ENCODE results near the gene TTLL10. TPM values are rescaled to one million over a fixed set of nuclear protein-coding genes. Genes with fewer than 3 reads are reported as not detected.

TTLL10 gene
- total and polyA plus RNA-seq, 2 experiments from 2014 or later = 0.45 TPM; not detected in 1

DNA sequence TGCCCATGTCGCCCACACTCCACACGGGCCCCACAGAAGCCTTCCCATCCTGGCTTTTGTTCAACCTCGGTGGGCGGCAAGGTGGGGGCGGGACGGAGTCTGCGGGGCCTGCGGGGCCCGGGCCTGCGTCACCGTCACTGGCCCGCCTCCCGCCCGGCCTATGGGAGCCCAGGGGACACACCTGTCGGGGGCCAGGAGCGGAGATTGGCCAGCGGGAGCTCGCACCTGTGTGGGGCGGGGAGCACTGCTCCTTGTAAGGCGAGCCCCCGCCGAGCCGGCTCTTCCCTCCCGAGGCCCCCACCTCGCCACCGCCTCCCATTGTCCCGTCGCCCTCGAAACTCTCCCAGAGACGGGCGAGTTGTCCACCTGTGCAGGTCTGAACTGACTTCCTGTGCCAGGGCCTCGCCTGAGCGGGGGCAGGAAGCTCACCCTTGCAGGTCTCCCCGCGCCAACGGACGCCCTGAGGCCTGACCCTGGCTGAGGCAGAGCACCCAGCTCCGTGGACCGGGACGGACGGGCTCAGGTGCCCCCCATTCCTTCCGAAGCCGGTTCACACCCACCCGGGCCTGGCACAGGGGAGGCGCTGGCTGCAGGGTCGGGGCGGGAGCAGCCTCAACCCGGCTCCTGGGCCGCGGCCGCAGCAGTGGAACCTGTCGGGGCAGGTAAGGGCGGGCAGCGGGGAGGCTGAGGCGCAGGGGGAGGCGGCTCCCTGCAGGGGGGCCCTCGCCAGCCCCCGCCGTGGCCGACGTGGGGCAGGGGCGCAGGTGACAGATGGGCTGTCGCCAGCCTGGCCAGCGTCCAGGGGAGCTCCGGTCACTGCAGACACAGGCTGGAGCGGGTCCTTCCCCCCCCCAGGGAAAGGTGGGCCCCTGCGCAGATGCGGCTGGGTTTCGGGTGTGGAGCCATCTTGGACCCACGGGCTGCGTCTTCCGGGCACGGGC is 10.8 kb upstream of the TTLL10 start:
- Mint-ChIP-seq H3K9me3 (no peaks in the 10 kb centered on the region), H3K36me3 (ENCODE audit: low read depth) (peaks cover 2% of the 10 kb centered on the region; the same call in 1 of the 3 replicates), H3K27me3 (ENCODE audit: insufficient read depth, low read depth, poor library complexity) (peaks cover 30% of the 10 kb centered on the region), H3K4me3 (no peak overlapping the region), H3K4me1 (peaks cover 14% of the 10 kb centered on the region), H3K27ac (no peak overlapping the region)
- H3F3A ChIP-seq (replicated peaks; ENCODE audit: low read depth) = 0 out of 2 replicates have a peak, but pooled peaks cover 11% of the 10 kb centered on the region
- H3K4me2 ChIP-seq = peak overlapping the region; percentile 67; the same call in 1 of the 2 replicates
- ATAC-seq (peak; percentile 53), DNase-seq (ENCODE audit: low spot score) (peak; percentile 72)
- H3K36me3 ChIP-seq (ENCODE audit: insufficient read depth) = no peaks in the 10 kb centered on the region
- H3K27me3 ChIP-seq (ENCODE audit: insufficient read depth) = no peaks in the 10 kb centered on the region
- TF ChIP-seq POLR2AphosphoS5 (IDR thresholded peaks at IDR 0.05; ENCODE audit: low read depth) = peak; percentile 33; the same call in 1 of the 2 replicates
- no peak for TF ChIP-seq EZH2 (IDR thresholded peaks at IDR 0.05; ENCODE audit: low read depth, unreplicated experiment)
- peak; percentile 65 for TF ChIP-seq CREB1 (CRISPR knock-in tag; IDR thresholded peaks at IDR 0.05; ENCODE audit: low read depth)
- TF ChIP-seq ZNF114 (CRISPR knock-in tag; IDR thresholded peaks at IDR 0.05) = no peak
- no peak for TF ChIP-seq ETS1 (IDR thresholded peaks at IDR 0.05)
- peak overlapping the region; percentile 46 for H3K4me3 ChIP-seq
- H3K4me1 ChIP-seq (ENCODE audit: insufficient read depth) = peaks cover 14% of the 10 kb centered on the region; the same call in 1 of the 2 replicates
- H3K79me2 ChIP-seq (replicated peaks; ENCODE audit: insufficient read depth) = peaks cover 11% of the 10 kb centered on the region; the same call in 1 of the 2 replicates
- no peaks in the 10 kb centered on the region for H3K9me2 ChIP-seq (ENCODE audit: insufficient read depth)
- no peaks in the 10 kb centered on the region for H4K20me1 ChIP-seq (replicated peaks; ENCODE audit: insufficient read depth)
- no peak overlapping the region for H2AFZ ChIP-seq
- H3K27ac ChIP-seq (ENCODE audit: low read depth) = no peak overlapping the region

- H3K79me2 ChIP-seq (replicated peaks; ENCODE audit: insufficient read depth) = peaks cover 11% of the 10 kb centered on the region; the same call in 1 of the 2 replicates
- no peaks in the 10 kb centered on the region for H3K27me3 ChIP-seq (ENCODE audit: insufficient read depth)
- H3K9me2 ChIP-seq (ENCODE audit: insufficient read depth) = no peaks in the 10 kb centered on the region
- no peak overlapping the region for H3K27ac ChIP-seq (ENCODE audit: low read depth)
- peaks cover 2% of the 10 kb centered on the region; the same call in 1 of the 3 replicates for H3K36me3 Mint-ChIP-seq (ENCODE audit: low read depth)
- no peak overlapping the region for H2AFZ ChIP-seq
- DNase-seq (ENCODE audit: low spot score) (no peak), ATAC-seq (no peak)
- H3K4me2 ChIP-seq = peak overlapping the region; percentile 67; the same call in 1 of the 2 replicates
- peak overlapping the region; percentile 44; the same call in 1 of the 2 replicates for H3K4me3 ChIP-seq
- H3K9me3 Mint-ChIP-seq = no peaks in the 10 kb centered on the region
- H4K20me1 ChIP-seq (replicated peaks; ENCODE audit: insufficient read depth) = no peaks in the 10 kb centered on the region
- H3K4me1 ChIP-seq (ENCODE audit: insufficient read depth) = peaks cover 14% of the 10 kb centered on the region; the same call in 1 of the 2 replicates
- H3K36me3 ChIP-seq (ENCODE audit: insufficient read depth) = no peaks in the 10 kb centered on the region
- H3K4me1 Mint-ChIP-seq = peaks cover 14% of the 10 kb centered on the region
- peak overlapping the region; percentile 58 for H3K4me3 Mint-ChIP-seq
- 0 out of 2 replicates have a peak, but pooled peaks cover 11% of the 10 kb centered on the region for H3F3A ChIP-seq (replicated peaks; ENCODE audit: low read depth)
- no peak overlapping the region for H3K27ac Mint-ChIP-seq
- H3K27me3 Mint-ChIP-seq (ENCODE audit: insufficient read depth, low read depth, poor library complexity) = peaks cover 30% of the 10 kb centered on the region
- no peak for TF ChIP-seq REST (IDR thresholded peaks at IDR 0.05; ENCODE audit: unreplicated experiment)
- TF ChIP-seq POLR2AphosphoS5 (IDR thresholded peaks at IDR 0.05; ENCODE audit: low read depth) = no peak
- no peak for TF ChIP-seq CTCF (conservative IDR thresholded peaks at IDR 0.05; ENCODE audit: low read depth in 2 of 2)
- TF ChIP-seq EZH2phosphoT487 (IDR thresholded peaks at IDR 0.05; ENCODE audit: unreplicated experiment) = no peak
- no peak for TF ChIP-seq EZH2 (IDR thresholded peaks at IDR 0.05; ENCODE audit: low read depth, unreplicated experiment)
- TF ChIP-seq CREB1 (CRISPR knock-in tag; IDR thresholded peaks at IDR 0.05; ENCODE audit: low read depth) = no peak
Measured at GRCh38 chr1:1163538-1164070, 10.1 kb upstream of the TTLL10 start.

Measured in GM23338 (cell line).